Transverse colon (tissue), 4 donors: ENCODE measurements around the gene HPSE2. TPM values are rescaled to one million over a fixed set of nuclear protein-coding genes. Genes with fewer than 3 reads are reported as not detected.

Experiments used
- DNase-seq: peaks from one replicate; pipeline ENCODE4 v3.0.0-alpha.2; 2019
- H3K27ac ChIP-seq, 4 donors: fragments of 200-600 bp; sonication (generic); 2 replicates each; pipeline ENCODE4 v1.5.1; 2016 to 2018; ENCODE audit warnings: inconsistent platforms in 4 of 4
- H3K27me3 ChIP-seq: fragments of 200-600 bp; sonication (generic); 2 replicates; pipeline ENCODE4 v1.5.1; 2017; ENCODE audit warnings: inconsistent platforms
- H3K36me3 ChIP-seq, 4 donors: fragments of 200-600 bp; sonication (generic); 2 replicates each; pipeline ENCODE4 v1.5.1; 2017 to 2019; ENCODE audit warnings: inconsistent platforms in 4 of 4
- H3K4me1 ChIP-seq, 4 donors: fragments of 200-600 bp; sonication (generic); 2 replicates each; pipeline ENCODE4 v1.5.1; 2017 to 2020; ENCODE audit warnings: inconsistent platforms in 4 of 4
- H3K4me3 ChIP-seq, 4 donors: fragments of 200-600 bp; sonication (generic); 1 replicate in 1 of 4; 2 replicates in 3 of 4; pipeline versions ENCODE4 v1.5.1 to v1.6.1; 2017 to 2019; ENCODE audit warnings: inconsistent platforms in 4 of 4
- H3K9me3 ChIP-seq, 2 donors: fragments of 200-600 bp; sonication (generic); 2 replicates each; pipeline ENCODE4 v1.5.1; 2017 to 2019; ENCODE audit warnings: inconsistent platforms in 2 of 2
- CTCF ChIP-seq, 5 experiments: fragments of 200-600 bp in 3 of 5; fragments of 450-650 bp in 2 of 5; sonication (generic) in 3 of 5; IDR thresholded peaks; 1 replicate in 2 of 5; 2 replicates in 3 of 5; pipeline ENCODE4 v1.5.1; 2016 to 2017; ENCODE audit warnings: antibody characterized with exemption in 5 of 5, inconsistent platforms in 3 of 5, mild to moderate bottlenecking in 2 of 5, moderate library complexity in 1 of 5
- EP300 ChIP-seq: sonication (generic); formaldehyde crosslinking; IDR thresholded peaks from one replicate; pipeline ENCODE4 v1.6.1; 2017; ENCODE audit warnings: antibody characterized with exemption, low read depth
- POLR2A ChIP-seq: fragments of 450-650 bp; IDR thresholded peaks from one replicate; pipeline ENCODE4 v1.6.1; 2016; ENCODE audit warnings: antibody characterized with exemption, mild to moderate bottlenecking, moderate library complexity
- POLR2AphosphoS5 ChIP-seq, 3 donors: sonication (generic); formaldehyde crosslinking; IDR thresholded peaks; one replicate each; pipeline ENCODE4 v1.6.1; 2016; ENCODE audit warnings: antibody characterized with exemption in 3 of 3
- WGBS, 2 donors: methylation state at CpG; one replicate each; pipeline ENCODE4 v1.1.5; 2018; ENCODE audit warnings: low coverage in 1 of 2; 5-methylcytosine and 5-hydroxymethylcytosine counted together
- in situ Hi-C, 4 donors: fragments of 200-750 bp; cut with MboI; loops; one replicate each; pipeline versions ENCODE4 v1.15.0 to v1.15.1; 2017; ENCODE audit warnings: low sequenced_read_pairs in 3 of 4, low pct_ligation_motif_present in 1 of 4, low pct_unique_long_range_greater_than_20kb in 1 of 4
- intact Hi-C: fragments of 100-400 bp; cut with DNase I; formaldehyde crosslinking; loops from one replicate; pipeline ENCODE4 v1.15.1; 2023; ENCODE audit warnings: low total_unique reads
- total RNA-seq, 4 donors: library from RNA; depleted of rRNA; stranded (reverse); fragments of >200 nt; gene quantifications; one replicate each; pipeline ENCODE4 v1.1.0, GENCODE V29; 2016

Gene HPSE2
- total RNA-seq, 4 donors from 2014 or later = 2.2 to 3.0 TPM; not detected in 2

GRCh38 chr10:98485959-98486358 is 749.7 kb downstream of the HPSE2 start:
- Histone ChIP-seq H3K27me3 (no peaks in the 10 kb centered on the region), H3K36me3 (no peaks in the 10 kb centered on the region), H3K4me1 (no peaks in the 10 kb centered on the region), H3K4me3 (no peak overlapping the region), H3K9me3 (no peaks in the 10 kb centered on the region), H3K27ac (no peak overlapping the region)
- in situ Hi-C loops (no loop called here), intact Hi-C loops (no loop called here)
- 94% methylated on average over 2 of the region's 2 CpGs; no CpG with 5 or more reads in 1 of the 2 donors for WGBS, 2 donors
- TF ChIP-seq POLR2AphosphoS5 (IDR thresholded peaks at IDR 0.05) = no peak
- no peak for TF ChIP-seq POLR2A
- TF ChIP-seq CTCF (IDR thresholded peaks at IDR 0.05) = no peak
- TF ChIP-seq EP300 = no peak
- DNase-seq = no peak

- H3K27me3 ChIP-seq = no peaks in the 10 kb centered on the region
Observed at GRCh38 chr10:98483658-98484057, 752.0 kb downstream of the HPSE2 start.

GRCh38 chr10:98482096-98482495 is 753.6 kb downstream of the HPSE2 start:
- DNase-seq = no peak
- Histone ChIP-seq H3K27me3 (no peaks in the 10 kb centered on the region), H3K27ac (no peak overlapping the region), H3K36me3 (no peaks in the 10 kb centered on the region), H3K4me1 (no peaks in the 10 kb centered on the region), H3K4me3 (no peak overlapping the region), H3K9me3 (no peaks in the 10 kb centered on the region)
- TF ChIP-seq CTCF (IDR thresholded peaks at IDR 0.05) (no peak), POLR2A (no peak), POLR2AphosphoS5 (IDR thresholded peaks at IDR 0.05) (no peak), EP300 (no peak)
- WGBS, 2 donors = 72% methylated on average over 2 of the region's 2 CpGs; no CpG with 5 or more reads in 1 of the 2 donors
- intact Hi-C loops = no loop called here
- in situ Hi-C loops = no loop called here

More at GRCh38 chr10:98483658-98484057, 752.0 kb downstream of the HPSE2 start:
- no peak for DNase-seq
- TF ChIP-seq CTCF (IDR thresholded peaks at IDR 0.05) (no peak), POLR2AphosphoS5 (IDR thresholded peaks at IDR 0.05) (no peak), EP300 (no peak), POLR2A (no peak)
- Histone ChIP-seq H3K27ac (no peak overlapping the region), H3K9me3 (no peaks in the 10 kb centered on the region), H3K36me3 (no peaks in the 10 kb centered on the region), H3K4me1 (no peaks in the 10 kb centered on the region), H3K4me3 (no peak overlapping the region)
- in situ Hi-C loops = no loop called here
- intact Hi-C loops = no loop called here

DNA sequence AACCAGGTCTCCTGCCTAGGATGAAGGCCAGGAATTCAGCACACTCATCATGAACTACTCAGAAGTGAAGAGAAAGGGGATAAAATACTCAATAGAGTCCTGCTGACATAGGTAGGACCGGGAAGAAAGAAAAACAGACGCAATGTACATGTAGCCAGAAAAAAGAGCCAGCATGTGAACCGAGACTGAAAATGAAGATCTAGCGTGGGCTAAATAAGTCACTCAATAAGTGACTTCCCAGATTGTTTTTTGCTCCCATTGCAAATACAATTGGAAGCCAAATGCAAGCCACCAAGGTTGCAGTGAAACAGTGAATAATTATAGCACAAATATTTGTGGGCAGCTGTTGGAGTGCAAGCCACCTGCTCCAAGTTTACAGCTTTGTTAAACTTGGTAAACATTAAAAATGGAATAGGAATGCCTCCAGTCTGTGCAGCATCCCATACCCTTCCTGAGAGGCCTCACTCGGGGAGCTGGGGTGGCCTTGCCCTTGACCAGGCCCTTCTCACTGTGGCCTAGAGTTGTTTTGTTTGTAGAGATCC is 754.2 kb downstream of the HPSE2 start:
- Histone ChIP-seq H3K36me3 (no peaks in the 10 kb centered on the region), H3K27ac (no peak overlapping the region), H3K9me3 (no peaks in the 10 kb centered on the region), H3K4me3 (no peak overlapping the region), H3K4me1 (no peaks in the 10 kb centered on the region), H3K27me3 (no peaks in the 10 kb centered on the region)
- TF ChIP-seq POLR2AphosphoS5 (IDR thresholded peaks at IDR 0.05) (no peak), POLR2A (no peak), EP300 (no peak), CTCF (IDR thresholded peaks at IDR 0.05) (no peak)
- intact Hi-C loops = no loop called here
- 17 to 67% methylated on average over 1 to 5 of the region's 5 CpGs for WGBS, 2 donors
- DNase-seq = no peak
- in situ Hi-C loops = no loop called here
